GM18508 (cell line): ENCODE results near the gene SNX17.
"Not testable (repeated sequence)": the region's sequence is repeated elsewhere in the genome, so short reads cannot be mapped to it uniquely, and the experiment has no call there.

Source experiments
- ATAC-seq: cut with Tn5 transposase; IDR thresholded peaks from one replicate; pipeline ENCODE4 v1.9.1; 2021; ENCODE audit warnings: moderate number of reproducible peaks; ENCODE audit not compliant: insufficient read depth, unreplicated experiment

Gene SNX17, protein sequence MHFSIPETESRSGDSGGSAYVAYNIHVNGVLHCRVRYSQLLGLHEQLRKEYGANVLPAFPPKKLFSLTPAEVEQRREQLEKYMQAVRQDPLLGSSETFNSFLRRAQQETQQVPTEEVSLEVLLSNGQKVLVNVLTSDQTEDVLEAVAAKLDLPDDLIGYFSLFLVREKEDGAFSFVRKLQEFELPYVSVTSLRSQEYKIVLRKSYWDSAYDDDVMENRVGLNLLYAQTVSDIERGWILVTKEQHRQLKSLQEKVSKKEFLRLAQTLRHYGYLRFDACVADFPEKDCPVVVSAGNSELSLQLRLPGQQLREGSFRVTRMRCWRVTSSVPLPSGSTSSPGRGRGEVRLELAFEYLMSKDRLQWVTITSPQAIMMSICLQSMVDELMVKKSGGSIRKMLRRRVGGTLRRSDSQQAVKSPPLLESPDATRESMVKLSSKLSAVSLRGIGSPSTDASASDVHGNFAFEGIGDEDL

DNA sequence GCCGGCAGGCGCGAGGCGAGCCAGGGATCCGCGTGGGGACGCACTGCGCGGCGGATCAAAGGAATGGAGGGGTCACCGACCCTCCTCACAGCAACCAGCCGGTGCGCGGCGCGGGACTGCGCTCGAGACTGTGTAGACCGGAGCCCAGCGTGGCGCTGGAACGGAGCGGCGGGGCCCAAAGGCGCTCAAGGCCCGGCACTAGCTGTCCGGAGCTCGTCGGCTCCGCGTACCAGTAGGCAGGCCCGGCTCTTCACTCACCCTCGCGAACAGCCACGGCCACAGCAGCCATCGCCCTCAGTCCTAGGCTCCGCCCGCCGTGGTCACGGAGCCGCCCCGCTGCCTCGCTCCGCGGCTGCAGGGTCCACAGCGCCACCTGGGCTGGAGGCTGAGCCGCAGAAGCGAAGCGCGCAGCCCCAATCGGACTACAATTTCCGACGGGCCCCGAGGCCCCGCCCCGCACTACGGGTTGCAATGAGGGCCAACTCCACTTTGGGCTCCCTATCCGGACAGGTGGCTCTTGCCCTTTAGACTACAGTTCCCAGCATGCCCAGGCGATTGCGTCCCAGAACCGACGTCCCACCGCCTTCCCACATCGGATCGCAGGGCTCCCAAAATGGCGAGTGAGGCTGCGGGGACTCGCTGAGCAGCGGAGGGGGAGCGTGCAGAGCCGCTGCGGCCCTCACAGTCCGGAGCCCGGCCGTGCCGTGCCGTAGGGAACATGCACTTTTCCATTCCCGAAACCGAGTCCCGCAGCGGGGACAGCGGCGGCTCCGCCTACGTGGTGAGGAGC is at the start of gene SNX17, which contains the start of gene EIF2B4:
TSS of gene SNX17 (plus strand) at position 591 of the 790 bp plus-strand sequence. CDS start at position 719, 128 bp downstream.
TSS of gene EIF2B4 (minus strand) at position 313 of the 790 bp plus-strand sequence. CDS start at position 289, 24 bp downstream.
- peak; percentile 78 for ATAC-seq

DNA sequence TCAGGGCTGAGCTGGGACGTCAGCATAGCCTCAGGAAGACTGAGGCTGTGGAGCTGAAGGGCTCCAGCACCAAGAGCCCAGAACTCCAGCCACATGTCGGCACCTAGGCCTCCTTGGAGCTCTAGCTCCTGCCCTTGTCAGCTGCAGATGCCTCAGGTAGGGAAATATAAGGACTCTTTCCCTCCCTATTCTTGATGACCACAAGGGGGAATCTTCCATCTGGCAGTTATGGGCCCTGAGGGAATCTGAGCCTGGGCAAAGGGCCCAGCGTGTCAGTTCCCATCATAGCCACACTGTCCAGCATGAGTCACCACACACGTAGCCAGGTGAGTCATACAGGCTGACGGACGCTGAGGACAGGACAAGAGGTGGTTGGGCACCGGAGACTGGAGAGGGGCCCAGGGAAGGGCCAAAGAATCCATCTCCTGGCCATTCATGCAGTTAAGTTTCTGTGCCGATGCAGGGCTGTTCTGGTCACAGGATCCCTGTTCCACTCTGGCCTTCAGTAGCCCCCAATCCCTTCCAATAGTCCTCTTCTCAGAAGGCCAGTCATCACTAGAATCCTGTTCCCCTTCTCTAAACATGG is 49.4 kb upstream of the SNX17 start:
- ATAC-seq: no peak

DNA sequence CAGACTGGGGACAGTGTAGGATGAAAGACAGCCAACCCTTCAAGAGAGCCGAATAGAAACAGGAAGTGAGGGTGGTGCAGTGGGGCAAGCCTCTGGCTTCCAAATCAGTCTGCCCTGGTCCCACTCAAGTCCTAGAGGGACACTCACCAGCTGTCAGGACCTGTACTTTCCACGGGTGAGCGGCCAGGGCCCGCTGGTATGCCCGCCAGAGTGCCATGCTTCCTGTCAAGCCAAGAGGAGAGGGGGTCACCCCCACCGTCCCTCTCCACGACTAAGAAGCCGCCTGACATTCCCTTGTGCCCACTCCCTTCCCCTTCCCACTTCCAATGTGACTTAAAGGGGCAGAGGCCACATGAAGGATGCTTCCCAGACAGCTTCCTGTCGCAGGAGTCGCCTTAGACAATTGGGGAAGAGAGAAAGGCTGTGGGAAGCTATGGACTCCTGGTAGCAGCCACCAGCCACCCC is 48.1 kb upstream of the SNX17 start:
- ATAC-seq: no peak

DNA sequence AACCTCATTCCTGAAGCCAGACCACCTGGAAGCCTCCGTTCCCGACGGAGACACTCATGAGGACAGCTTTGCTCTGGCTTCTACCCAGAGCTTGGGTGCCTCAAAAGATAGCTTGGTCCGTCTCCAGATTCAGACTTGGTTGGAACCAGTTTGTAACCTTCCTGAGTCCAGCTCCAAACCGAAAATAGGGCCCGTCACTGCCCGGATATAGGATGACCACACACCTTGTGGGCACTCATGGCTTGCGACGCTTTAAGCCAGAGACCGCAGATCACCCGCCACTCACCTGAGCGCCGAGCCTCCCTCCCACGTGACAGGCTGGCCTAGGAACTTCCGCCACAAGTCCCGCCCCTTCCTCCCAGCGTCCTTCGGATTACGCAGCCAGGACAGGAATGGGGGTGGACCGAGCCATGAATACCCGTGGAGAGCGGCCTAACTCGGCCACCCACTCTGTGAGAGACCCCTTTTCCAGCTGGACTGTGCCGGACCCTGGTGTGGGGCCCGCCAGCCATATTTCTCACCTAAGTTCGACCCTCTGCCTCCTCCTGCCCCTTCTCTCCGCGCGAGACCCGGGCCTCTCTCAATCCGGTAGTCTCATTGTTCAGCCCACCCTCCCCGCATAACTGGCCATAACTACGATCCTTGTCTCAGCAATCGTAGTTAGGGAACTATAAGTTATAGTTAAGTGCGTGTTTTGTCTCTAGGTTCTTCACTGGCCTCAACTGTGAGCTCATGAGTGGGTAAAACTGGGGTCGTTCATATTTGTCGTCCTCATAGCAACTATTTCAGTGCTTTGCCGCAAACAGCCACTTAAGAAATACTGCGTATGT is 47.4 kb upstream of the SNX17 start, which contains the start of gene MPV17:
TSS of gene MPV17 (minus strand) at position 332 of the 830 bp plus-strand sequence. CDS start 580 bp downstream, outside the sequence.
- no peak for ATAC-seq

DNA sequence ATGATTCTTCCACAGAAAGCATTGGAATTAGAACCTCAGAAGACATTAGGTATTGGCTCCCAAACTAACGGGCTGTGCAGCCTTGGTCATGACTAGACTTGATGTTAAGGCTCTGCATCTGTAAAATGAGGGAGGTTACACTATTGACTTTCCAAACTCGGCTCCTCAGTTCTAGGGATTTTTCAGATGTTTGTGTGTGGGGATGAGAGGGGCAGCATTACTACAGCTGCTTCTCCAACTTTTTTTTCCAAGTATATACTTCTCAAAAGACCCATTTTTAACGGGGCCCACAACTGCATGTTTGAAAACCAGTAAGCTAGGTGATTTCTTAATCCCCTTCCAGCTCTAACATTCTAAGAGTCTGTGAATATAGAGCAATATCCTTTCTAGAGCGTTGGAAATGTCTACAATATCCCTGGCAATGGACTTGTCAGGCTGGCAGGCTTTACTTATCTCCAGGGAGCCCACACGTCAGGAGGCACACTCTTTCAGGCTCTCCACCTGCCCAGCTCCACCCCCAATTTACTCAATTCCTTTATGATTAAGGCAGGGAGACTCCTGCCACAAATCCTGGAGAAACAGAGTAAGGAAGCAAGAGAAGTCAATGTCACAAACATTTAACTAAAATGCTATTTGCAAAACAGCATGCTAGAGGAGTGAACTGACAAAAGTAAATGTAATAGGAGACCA is 46.7 kb upstream of the SNX17 start:
- ATAC-seq: no peak

DNA sequence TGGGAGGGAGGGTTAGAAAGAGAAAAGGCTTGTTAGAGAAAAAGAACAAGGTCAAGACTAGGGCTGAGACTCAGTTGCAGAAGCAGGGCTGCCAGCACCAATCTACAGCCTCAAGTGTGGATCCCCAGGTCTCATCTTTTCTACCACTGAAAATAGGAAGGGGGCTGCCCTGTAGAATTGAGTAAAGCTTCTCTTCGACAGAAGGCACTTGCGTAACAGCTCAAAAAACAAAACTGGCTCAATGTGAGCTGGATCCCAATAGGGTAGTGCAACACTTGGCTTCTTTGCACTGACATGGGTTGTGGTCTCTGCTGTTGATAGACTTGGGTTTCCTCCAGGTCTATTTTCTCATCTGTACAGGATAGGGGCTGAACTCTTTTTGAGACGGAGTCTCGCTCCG is 45.7 kb upstream of the SNX17 start:
- no peak for ATAC-seq

DNA sequence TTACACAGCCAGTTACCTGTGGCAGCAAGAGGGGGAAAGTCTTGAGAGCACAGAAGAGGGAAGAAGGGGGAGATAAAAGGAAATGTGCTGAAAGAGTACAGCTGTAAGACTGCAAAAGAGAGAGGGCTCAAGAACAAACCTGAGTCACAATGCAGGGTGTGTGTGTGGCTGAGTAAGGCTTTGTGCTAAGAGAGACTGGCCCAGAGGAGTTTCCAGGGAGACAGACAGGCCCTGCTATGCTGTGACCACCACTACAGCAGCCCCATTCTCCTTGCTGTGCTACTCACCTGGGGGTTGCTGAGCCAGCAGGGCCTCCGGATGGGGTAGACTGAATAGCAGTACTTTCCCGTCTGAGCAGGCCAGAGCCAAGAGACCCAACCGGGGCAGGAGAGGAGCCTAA is 35.1 kb upstream of the SNX17 start:
- ATAC-seq: no peak

DNA sequence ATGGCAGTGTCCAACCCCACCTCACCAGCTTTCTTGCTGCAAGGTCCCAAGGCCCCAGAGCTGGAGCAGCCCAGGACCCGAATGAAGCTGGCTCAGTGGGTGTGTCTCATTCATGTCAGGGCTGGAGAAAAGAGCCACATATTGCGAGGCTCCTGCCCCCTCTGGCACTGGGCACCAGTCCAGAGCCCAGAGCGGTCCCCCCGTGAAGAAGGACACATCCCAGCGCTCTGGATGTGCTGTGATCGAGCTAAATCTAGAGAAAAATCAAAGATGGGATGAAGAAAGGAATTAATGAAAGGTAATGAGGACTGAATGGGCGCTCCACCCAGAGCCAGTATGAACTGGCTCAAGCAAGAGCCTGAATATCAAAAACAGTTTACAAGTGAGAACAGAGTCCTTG is 34.2 kb upstream of the SNX17 start:
- ATAC-seq: no peak

DNA sequence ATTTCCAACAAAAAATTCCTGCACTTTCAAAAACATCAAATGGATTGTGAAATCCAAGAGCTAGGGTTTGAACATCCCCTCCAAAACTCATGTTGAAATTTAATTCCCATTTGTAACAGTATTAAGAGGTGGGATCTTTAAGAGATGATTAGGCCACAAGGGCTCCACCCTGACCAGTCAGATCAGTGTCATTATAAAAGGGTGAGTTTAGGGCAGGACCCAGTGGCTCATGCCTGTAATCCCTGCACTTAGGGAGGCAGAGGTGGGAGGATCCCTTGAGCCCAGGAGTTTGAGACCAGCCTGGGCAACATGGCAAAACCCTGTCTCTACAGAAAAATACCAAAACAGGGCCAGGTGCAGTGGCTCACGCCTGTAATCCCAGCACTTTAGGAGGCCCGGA is 22.8 kb upstream of the SNX17 start:
- no peak for ATAC-seq

DNA sequence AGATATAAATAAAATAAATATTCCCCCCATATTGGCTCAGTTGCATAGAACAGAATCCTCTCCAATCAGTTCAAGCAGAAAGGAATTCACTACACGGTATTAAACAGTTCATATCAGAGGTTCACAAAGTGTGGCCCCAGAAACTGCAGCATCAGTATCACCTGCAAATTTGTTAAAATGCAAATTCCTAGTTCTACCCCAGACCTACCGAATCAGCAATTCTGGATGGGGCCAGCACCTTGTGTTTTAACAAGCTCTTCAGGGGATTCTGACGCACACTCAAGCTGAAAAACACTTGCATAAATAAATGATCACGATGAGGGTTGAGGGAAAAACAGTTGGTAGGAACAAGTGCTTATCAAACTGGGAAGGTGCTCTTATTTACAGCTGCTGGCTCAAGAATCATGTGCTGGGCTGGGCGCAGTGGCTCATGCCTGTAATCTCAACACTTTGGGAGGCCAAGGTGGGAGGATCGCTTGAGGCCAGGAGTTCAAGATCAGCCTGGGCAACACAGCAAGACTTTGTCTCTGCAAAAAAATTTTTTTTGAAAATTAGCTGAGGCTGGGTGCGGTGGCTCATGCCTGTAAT is 20.2 kb upstream of the SNX17 start:
- no peak for ATAC-seq

DNA sequence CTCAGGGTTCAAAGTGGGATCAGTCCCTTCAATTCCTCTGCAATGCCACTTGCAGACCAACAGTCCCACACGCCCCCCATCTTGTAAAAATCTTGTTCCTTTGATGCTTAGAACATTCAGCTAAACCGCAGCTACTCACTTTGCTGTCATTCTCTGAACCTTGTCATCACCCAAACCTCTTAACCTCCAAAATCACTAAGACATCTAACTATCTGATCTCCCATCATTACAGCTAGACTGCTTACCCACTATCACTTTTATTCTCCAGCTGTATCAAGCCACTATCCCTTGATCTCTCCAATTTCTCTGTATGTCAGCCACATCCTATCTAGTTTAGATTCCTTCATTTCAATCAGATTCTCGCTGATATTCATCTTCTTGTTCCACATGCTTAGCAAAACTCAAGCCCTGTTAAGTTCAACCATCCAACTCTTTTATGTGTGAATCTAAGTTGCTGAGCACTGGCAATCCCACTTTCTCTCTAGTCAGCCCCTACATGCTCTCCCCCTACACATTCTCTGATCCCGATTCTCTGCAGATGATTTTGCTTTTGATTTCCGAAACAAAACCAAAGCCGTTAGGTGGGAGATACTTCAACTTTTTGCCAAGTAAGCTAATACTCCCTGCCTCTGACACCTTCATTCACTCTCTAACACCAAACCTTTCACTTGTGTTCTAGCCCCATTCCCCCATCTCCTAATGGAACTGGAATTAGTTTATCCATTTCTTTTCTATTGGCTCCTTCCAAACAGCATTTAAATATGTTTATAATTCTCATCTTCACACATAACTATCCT is 18.4 kb upstream of the SNX17 start:
- ATAC-seq: no peak

DNA sequence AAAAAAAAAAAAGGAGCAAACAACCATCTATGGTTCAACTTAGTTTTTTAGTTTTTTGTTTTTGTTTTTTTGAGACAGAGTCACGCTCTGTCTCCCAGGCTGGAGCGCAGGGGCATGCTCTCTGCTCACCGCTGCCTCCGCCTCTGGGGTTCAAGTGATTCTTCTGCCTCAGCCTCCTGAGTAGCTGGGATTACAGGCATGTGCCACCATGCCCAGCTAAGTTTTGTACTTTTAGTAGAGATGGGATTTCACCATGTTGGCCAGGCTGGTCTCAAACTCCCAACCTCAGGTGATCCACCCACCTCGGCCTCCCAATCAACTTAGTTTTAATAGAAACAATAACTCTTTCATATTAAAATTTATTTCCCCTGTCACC is 17.0 kb upstream of the SNX17 start:
- not testable (repeated sequence) for ATAC-seq

DNA sequence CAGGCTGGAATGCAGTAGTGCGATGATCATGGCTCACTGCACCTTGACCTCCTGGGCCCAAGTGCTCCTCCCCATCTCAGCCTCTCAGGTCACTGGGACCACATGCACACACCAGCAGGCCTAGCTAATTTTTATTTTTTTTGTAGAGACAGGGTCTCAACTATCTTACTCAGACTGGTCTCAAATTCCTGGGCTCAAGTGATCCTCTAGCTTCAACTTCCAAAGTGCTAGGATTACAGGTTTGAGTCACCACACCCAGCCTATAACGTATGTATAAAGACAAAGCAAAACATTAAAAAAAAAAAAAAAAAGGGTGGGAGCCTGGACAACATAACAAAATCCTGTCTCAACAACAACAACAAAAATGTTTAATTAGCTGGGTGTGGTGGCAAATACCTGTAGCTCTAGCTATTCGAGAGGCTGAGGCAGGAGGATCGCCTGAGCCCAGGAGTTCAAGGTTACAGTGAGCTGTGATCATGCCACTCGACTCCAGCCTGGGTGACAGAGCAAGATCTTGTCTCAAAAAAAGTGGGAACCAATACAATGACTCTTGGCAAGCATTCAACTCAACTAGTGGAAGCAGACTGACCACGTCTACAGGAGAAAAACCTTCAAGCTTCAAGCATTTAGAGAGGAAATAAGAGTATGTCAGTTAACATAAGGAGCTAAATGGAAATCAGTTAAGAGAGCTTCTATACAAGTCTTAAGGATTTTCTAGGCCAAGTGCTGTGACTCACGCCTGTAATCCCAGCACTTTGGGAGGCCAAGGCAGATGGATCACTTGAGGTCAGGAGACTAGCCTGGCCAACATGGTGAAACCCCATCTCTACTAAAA is 16.4 kb upstream of the SNX17 start:
- no peak for ATAC-seq

DNA sequence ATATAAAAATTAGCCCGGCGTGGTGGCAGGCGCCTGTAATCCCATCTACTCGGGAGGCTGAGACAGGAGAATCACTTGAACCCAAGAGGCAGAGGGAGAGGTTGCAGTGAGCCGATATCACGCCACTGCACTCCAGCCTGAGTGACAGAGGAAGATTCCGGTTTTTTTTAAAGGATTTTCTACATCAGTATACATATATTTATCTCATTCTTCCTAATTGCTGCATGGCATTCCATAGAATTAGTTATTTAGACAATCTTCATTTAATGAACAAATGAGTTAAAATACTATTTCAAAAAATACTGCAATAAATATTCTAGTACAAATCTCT is 15.9 kb upstream of the SNX17 start:
- ATAC-seq: no peak

DNA sequence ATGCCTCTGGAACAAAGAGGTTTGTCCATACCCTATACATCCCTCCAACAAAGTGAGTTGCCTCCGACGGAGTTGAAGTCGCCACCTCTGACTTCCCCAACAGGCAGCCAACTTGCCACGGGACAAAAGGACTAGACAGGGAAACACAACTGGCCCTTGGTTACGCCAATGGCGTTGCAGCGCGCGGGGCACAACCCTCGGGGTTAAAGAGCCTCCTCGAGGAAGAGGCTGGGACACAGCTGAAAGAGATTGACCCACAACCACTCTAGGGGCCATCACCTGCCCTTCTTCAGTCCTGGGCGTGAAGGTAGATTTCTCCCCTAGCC is 14.4 kb upstream of the SNX17 start:
- peak; percentile 11 for ATAC-seq

DNA sequence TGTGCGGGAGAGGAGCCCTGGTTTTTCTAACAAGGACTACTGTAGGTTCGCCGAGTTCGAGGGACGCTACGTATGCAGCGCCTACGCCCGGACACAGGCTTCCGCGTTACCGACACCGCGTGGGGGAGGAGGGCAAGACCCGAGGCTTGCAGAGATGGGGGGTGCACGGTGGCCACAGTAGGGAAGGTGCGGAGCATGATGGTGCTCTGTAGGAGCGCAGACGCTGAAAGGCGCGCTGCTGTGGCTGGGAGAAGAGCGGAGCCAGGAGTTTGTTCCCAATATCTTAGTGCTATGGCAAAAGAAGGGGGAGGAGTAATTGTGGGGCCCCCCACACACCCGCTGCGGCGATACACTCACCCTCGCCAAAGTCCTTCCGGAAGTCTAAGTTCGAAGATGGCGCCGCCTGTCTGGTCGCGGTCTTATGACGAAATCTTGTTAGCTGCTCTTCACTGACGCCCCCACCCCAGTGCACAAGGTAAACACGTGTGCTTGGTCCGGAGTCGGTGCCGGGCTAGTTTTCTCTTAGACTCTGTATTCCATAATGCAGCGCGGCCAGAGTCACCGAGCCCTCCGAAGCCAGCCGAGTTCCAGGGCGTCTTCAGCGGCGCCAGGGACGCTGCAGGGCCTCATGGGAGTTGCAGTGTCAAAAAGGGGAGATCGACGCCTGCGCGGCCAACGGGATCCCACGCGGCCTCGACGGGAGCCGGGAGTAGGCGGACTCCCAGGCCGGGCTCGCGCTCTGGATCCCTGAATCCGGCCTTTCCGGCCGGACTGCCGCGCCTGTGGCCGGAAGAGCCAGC is 13.8 kb upstream of the SNX17 start, which contains the start of gene GTF3C2:
TSS of gene GTF3C2 (minus strand) at position 383 of the 800 bp plus-strand sequence. CDS start 13,210 bp downstream, outside the sequence.
- peak; percentile 55 for ATAC-seq
